ENCODE measurements around the gene PHF21A. TPM values are rescaled to one million over a fixed set of nuclear protein-coding genes. Genes with fewer than 3 reads are reported as not detected.

Gene PHF21A
- total RNA-seq, 2 experiments from 2014 or later = 59.5 to 66.2 TPM

DNA sequence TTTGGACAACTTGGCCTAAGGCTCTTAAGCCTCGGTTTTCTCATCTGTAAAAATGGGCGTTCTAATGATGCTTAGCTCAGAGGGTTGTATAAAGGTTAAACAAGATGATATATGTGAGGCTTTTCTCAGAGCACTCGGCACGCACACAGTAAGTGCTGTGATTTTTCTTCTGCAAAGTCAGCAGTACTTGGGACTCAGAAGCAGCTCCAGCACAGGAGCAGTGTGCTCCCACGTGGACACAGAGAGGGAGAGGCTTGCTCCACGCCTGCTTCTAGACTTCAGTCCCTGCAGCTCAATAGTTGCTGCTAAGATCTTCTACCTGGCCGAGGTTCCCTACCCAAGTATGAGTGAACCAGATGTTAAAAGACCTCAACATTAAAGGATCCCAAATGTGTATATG, 39.9 kb upstream of the PHF21A start:
- no peak overlapping the region for H3K4me3 Mint-ChIP-seq
- no peak for DNase-seq
- no peaks in the 10 kb centered on the region for H3K4me1 Mint-ChIP-seq (ENCODE audit: low read depth)
- Histone ChIP-seq H3K4me3 (ENCODE audit: low read length) (no peak overlapping the region), H3K27me3 (ENCODE audit: control insufficient read depth in 1 of 2, insufficient read depth in 2 of 2, low read length in 2 of 2) (peaks cover 14 to 17% of the 10 kb centered on the region in 2 experiments), H3K9me3 (ENCODE audit: control insufficient read depth in 1 of 2, insufficient read depth in 1 of 2, low read length in 2 of 2) (no peaks in the 10 kb centered on the region), H3K4me1 (ENCODE audit: insufficient read depth, low read length) (no peaks in the 10 kb centered on the region), H3K27ac (ENCODE audit: low read depth in 1 of 2, low read length in 2 of 2) (no peak overlapping the region), H3K36me3 (ENCODE audit: insufficient read depth, low read length) (no peaks in the 10 kb centered on the region)
- ChIA-PET CTCF (no interaction called here), POLR2A (no interaction called here)
- peaks cover 58% of the 10 kb centered on the region for H3K27me3 Mint-ChIP-seq
- intact Hi-C loops (cut with DNase I, micrococcal nuclease) = no loop called here
- no peaks in the 10 kb centered on the region for H3K9me3 Mint-ChIP-seq
- H3K27ac Mint-ChIP-seq = no peak overlapping the region
- H3K36me3 Mint-ChIP-seq (ENCODE audit: low read depth) = no peaks in the 10 kb centered on the region
- TF ChIP-seq, protein P1, sequence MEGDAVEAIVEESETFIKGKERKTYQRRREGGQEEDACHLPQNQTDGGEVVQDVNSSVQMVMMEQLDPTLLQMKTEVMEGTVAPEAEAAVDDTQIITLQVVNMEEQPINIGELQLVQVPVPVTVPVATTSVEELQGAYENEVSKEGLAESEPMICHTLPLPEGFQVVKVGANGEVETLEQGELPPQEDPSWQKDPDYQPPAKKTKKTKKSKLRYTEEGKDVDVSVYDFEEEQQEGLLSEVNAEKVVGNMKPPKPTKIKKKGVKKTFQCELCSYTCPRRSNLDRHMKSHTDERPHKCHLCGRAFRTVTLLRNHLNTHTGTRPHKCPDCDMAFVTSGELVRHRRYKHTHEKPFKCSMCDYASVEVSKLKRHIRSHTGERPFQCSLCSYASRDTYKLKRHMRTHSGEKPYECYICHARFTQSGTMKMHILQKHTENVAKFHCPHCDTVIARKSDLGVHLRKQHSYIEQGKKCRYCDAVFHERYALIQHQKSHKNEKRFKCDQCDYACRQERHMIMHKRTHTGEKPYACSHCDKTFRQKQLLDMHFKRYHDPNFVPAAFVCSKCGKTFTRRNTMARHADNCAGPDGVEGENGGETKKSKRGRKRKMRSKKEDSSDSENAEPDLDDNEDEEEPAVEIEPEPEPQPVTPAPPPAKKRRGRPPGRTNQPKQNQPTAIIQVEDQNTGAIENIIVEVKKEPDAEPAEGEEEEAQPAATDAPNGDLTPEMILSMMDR (IDR thresholded peaks at IDR 0.05) = no peak
- no peak for ATAC-seq (ENCODE audit: poor library complexity)

DNA sequence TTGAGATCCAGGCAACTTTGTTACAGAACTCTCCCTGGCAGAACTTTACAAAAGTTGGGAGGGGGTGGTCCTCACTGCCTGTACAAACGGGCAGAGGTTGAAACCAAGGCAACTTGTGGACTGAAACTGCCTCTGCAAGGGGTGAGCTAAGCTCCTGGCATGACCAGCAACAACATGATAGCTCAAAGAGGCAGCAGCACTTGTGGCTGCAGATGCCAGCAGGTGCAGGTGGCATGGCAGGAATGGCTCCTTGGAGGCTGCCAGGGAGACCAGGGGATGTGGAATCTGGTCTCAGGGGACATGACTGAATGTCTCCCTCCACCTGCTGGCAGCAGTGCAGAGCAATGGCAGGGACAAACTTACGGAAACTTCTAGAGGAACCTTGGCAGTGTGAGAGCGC, 38.8 kb upstream of the PHF21A start:
- POLR2A ChIA-PET = no interaction called here
- no peak for DNase-seq
- H3K36me3 Mint-ChIP-seq (ENCODE audit: low read depth) = no peaks in the 10 kb centered on the region
- CTCF ChIA-PET = no interaction called here
- H3K27me3 ChIP-seq (ENCODE audit: control insufficient read depth in 1 of 2, insufficient read depth in 2 of 2, low read length in 2 of 2) = peaks cover 14% of the 10 kb centered on the region in 2 experiments
- intact Hi-C loops (cut with DNase I, micrococcal nuclease) = no loop called here
- H3K4me1 ChIP-seq (ENCODE audit: insufficient read depth, low read length) = no peaks in the 10 kb centered on the region
- no peaks in the 10 kb centered on the region for H3K4me1 Mint-ChIP-seq (ENCODE audit: low read depth)
- peaks cover 49% of the 10 kb centered on the region for H3K27me3 Mint-ChIP-seq
- no peak overlapping the region for H3K4me3 Mint-ChIP-seq
- H3K27ac Mint-ChIP-seq = no peak overlapping the region
- no peaks in the 10 kb centered on the region for H3K9me3 ChIP-seq (ENCODE audit: control insufficient read depth in 1 of 2, insufficient read depth in 1 of 2, low read length in 2 of 2)
- H3K27ac ChIP-seq (ENCODE audit: low read depth in 1 of 2, low read length in 2 of 2) = no peak overlapping the region
- no peaks in the 10 kb centered on the region for H3K9me3 Mint-ChIP-seq
- no peak for ATAC-seq (ENCODE audit: poor library complexity)
- no peak overlapping the region for H3K4me3 ChIP-seq (ENCODE audit: low read length)
- no peaks in the 10 kb centered on the region for H3K36me3 ChIP-seq (ENCODE audit: insufficient read depth, low read length)
- TF ChIP-seq, protein P1 (IDR thresholded peaks at IDR 0.05) = no peak

DNA sequence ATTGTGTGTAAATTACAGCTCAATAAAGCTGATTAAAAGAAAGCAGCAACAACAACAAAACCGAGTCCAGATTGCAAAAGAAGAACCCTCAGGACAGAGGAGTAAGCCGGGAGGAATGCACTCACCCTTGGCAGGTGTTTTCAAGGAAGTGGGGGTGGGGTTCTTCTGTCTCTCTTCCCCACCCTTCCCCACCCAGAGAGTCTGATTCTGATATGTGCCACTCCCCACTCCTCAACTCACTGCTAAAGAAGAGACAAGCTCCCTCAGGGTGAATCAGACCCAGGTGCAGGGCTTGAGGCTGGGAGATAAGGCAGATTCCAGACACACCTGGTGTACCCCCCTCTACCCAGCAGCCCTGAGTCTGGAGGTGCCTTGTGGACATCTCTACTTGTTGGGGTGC, 38.4 kb upstream of the PHF21A start:
- no peaks in the 10 kb centered on the region for H3K36me3 Mint-ChIP-seq (ENCODE audit: low read depth)
- Histone ChIP-seq H3K27ac (ENCODE audit: low read depth in 1 of 2, low read length in 2 of 2) (no peak overlapping the region), H3K36me3 (ENCODE audit: insufficient read depth, low read length) (no peaks in the 10 kb centered on the region), H3K9me3 (ENCODE audit: control insufficient read depth in 1 of 2, insufficient read depth in 1 of 2, low read length in 2 of 2) (no peaks in the 10 kb centered on the region), H3K4me3 (ENCODE audit: low read length) (no peak overlapping the region), H3K4me1 (ENCODE audit: insufficient read depth, low read length) (no peaks in the 10 kb centered on the region), H3K27me3 (ENCODE audit: control insufficient read depth in 1 of 2, insufficient read depth in 2 of 2, low read length in 2 of 2) (peaks cover 13 to 14% of the 10 kb centered on the region in 2 experiments)
- ChIA-PET CTCF (no interaction called here), POLR2A (no interaction called here)
- H3K4me1 Mint-ChIP-seq (ENCODE audit: low read depth) = no peaks in the 10 kb centered on the region
- no peaks in the 10 kb centered on the region for H3K9me3 Mint-ChIP-seq
- no peak overlapping the region for H3K4me3 Mint-ChIP-seq
- TF ChIP-seq, protein P1 (IDR thresholded peaks at IDR 0.05) = no peak
- H3K27me3 Mint-ChIP-seq = peaks cover 48% of the 10 kb centered on the region
- ATAC-seq (ENCODE audit: poor library complexity) (no peak), DNase-seq (no peak)
- intact Hi-C loops (cut with DNase I, micrococcal nuclease) = no loop called here
- H3K27ac Mint-ChIP-seq = no peak overlapping the region

Data from CD4-positive, alpha-beta T cell (primary cell).